ENCODE results near the gene NT5DC4.

GRCh38 chr2:112725545-112726457 is 5.0 kb downstream of the NT5DC4 start:
- TF ChIP-seq POLR2A (IDR thresholded peaks at IDR 0.05): no peak
- no peak for TF ChIP-seq CTCF (IDR thresholded peaks at IDR 0.05)
